GM12878 (cell line): ENCODE data around the gene SLC2A4. TPM values are rescaled to one million over a fixed set of nuclear protein-coding genes. Genes with fewer than 3 reads are reported as not detected.

Experiments
- ATAC-seq: fragments of 200-7000 bp; cut with Tn5 transposase; 3 replicates; pipeline ENCODE4 v1.9.1; 2020; ENCODE audit warnings: mild to moderate bottlenecking, moderate library complexity
- BruUV-seq: library from RNA; stranded (reverse); fragments of 400-500 nt; replicated peaks from 2 replicates; lab custom pipeline; 2021; lab: Mats Ljungman, UMichigan
- CTCF ChIA-PET: fragments of 300-600 bp; sonication (Branson Sonifier 250); formaldehyde crosslinking; extraction: SDS; loops from one replicate; lab custom pipeline; 2021; ENCODE audit warnings: inconsistent platforms; lab: Yijun Ruan, JAX
- POLR2A ChIA-PET: fragments of 350-600 bp; formaldehyde crosslinking; extraction: SDS; loops from one replicate; lab custom pipeline; 2021; ENCODE audit warnings: inconsistent platforms; lab: Charles Lee
- RAD21 ChIA-PET: fragments of 300-600 bp; sonication (Branson Sonifier 250); formaldehyde crosslinking; loops from one replicate; lab custom pipeline; 2023; ENCODE audit warnings: antibody characterized with exemption; ENCODE audit not compliant: unreplicated experiment; lab: Charles Lee
- SMC1A ChIA-PET: fragments of 300-600 bp; sonication (Branson Sonifier 250); formaldehyde crosslinking; loops from one replicate; lab custom pipeline; 2023; ENCODE audit not compliant: unreplicated experiment, uncharacterized antibody; lab: Charles Lee
- DNase-seq: peaks from one replicate; pipeline ENCODE4 v3.0.0-alpha.2; 2011; ENCODE audit warnings: low read depth, low spot score
- FAIRE-seq: peaks from 3 replicates; lab custom pipeline; 2011; peaks lifted over from hg19 to GRCh38; lab: Jason Lieb, UNC
- H2AFZ ChIP-seq: 2 replicates; pipeline ENCODE4 v1.6.0; 2011; ENCODE audit warnings: low read depth, low read length, control low read depth; ENCODE audit not compliant: control insufficient read depth
- H3K27ac ChIP-seq: 2 replicates; pipeline ENCODE4 v1.5.1; 2011; ENCODE audit warnings: control low read depth; ENCODE audit not compliant: control insufficient read depth, insufficient read depth
- H3K27me3 ChIP-seq, 2 experiments: replicated peaks in 1 of 2; 2 replicates each; pipeline versions ENCODE4 v1.6.0 to v1.6.1; 2011; ENCODE audit warnings: low read length in 1 of 2; ENCODE audit not compliant: control insufficient read depth in 2 of 2, insufficient read depth in 2 of 2
- H3K36me3 ChIP-seq, 2 experiments: 2 replicates each; pipeline ENCODE4 v1.5.1; 2011; ENCODE audit warnings: low read length in 1 of 2; ENCODE audit not compliant: control insufficient read depth in 2 of 2, insufficient read depth in 2 of 2
- H3K4me1 ChIP-seq: 2 replicates; pipeline ENCODE4 v1.6.1; 2011; ENCODE audit warnings: mild to moderate bottlenecking, low read length, moderate library complexity, mixed read lengths; ENCODE audit not compliant: control insufficient read depth, insufficient read depth
- H3K4me2 ChIP-seq: 2 replicates; pipeline ENCODE4 v1.6.0; 2011; ENCODE audit warnings: control low read depth; ENCODE audit not compliant: control insufficient read depth, insufficient read depth
- H3K4me3 ChIP-seq: fragments of 200-600 bp; sonication (generic); 2 replicates; pipeline ENCODE4 v1.5.1; 2016
- H3K79me2 ChIP-seq: 2 replicates; pipeline ENCODE4 v1.6.0; 2011; ENCODE audit warnings: low read length; ENCODE audit not compliant: control insufficient read depth, insufficient read depth
- H3K9ac ChIP-seq: 2 replicates; pipeline ENCODE4 v1.8.0; 2011; ENCODE audit warnings: low read length, control low read depth, mixed read lengths; ENCODE audit not compliant: control insufficient read depth, insufficient read depth
- H3K9me3 ChIP-seq: replicated peaks from 3 replicates; pipeline ENCODE4 v1.5.1; 2011; ENCODE audit warnings: mild to moderate bottlenecking, low read length; ENCODE audit not compliant: control insufficient read depth, insufficient read depth
- H4K20me1 ChIP-seq: 2 replicates; pipeline ENCODE4 v1.6.0; 2011; ENCODE audit not compliant: control insufficient read depth, insufficient read depth
- BRCA1 ChIP-seq: IDR thresholded peaks from 2 replicates; pipeline ENCODE4 v1.6.1; 2011; ENCODE audit warnings: low read depth, low read length, improper control_type of control experiment
- IKZF2 ChIP-seq, 2 experiments: fragments of 450-650 bp; IDR thresholded peaks; 2 replicates each; pipeline ENCODE4 v1.6.1; 2017; ENCODE audit warnings: mild to moderate bottlenecking in 2 of 2, moderate library complexity in 2 of 2
- MTA3 ChIP-seq: IDR thresholded peaks from 2 replicates; pipeline ENCODE4 v1.6.1; 2012; ENCODE audit warnings: low read length, inconsistent platforms, borderline replicate concordance
- NFIC ChIP-seq: IDR thresholded peaks from 2 replicates; pipeline ENCODE4 v1.6.1; 2012; ENCODE audit warnings: low read depth, mild to moderate bottlenecking, inconsistent platforms, low read length, moderate library complexity
- WGBS: methylation state at CpG from one replicate; pipeline ENCODE4 v1.1.6; 2016; ENCODE audit warnings: low lambda C conversion rate; ENCODE audit not compliant: insufficient replicate concordance, insufficient coverage; ENCODE audit errors: missing lambda C conversion rate; 5-methylcytosine and 5-hydroxymethylcytosine counted together
- in situ Hi-C: fragments of 300-500 bp; cut with MboI; formaldehyde crosslinking; loops from 9 replicates; pipeline ENCODE4 v1.14.3; 2018; ENCODE audit warnings: mixed read lengths
- intact Hi-C: fragments of 100-400 bp; cut with micrococcal nuclease; formaldehyde crosslinking; loops from one replicate; pipeline ENCODE4 v1.14.2; 2022; ENCODE audit not compliant: unreplicated experiment
- polyA plus RNA-seq, 11 experiments: library from polyadenylated mRNA; depleted of rRNA in 4 of 11; unstranded in 6 of 11; stranded (reverse) in 5 of 11; fragments of >200 nt; fragmentation: Nextera tagmentation in 4 of 11; fragmentation: Illumina TruSeq in 1 of 11; extraction: Ambion mirVana in 4 of 11; extraction: Trizol in 1 of 11; gene quantifications; 1 replicate in 1 of 11; 2 replicates in 10 of 11; pipeline versions ENCODE4 v1.2.1 to v1.2.3, GENCODE V29; 2011 to 2016; ENCODE audit warnings: inconsistent platforms in 2 of 11, missing spikeins in 2 of 11, low read depth in 1 of 11
- total RNA-seq, 4 experiments: library from RNA; depleted of rRNA in 3 of 4; stranded (reverse); fragments of >200 nt in 3 of 4; fragmentation: Illumina TruSeq in 1 of 4; extraction: Trizol in 1 of 4; gene quantifications; 2 replicates each; pipeline versions ENCODE4 v1.2.1 to v1.2.3, GENCODE V29; 2013 to 2021
- TF ChIP-seq, protein P1 (sequence below): fragments of 450-650 bp; IDR thresholded peaks from 2 replicates; pipeline ENCODE4 v1.6.1; 2017; ENCODE audit warnings: mild to moderate bottlenecking, moderate library complexity

Gene SLC2A4
- total and polyA plus RNA-seq, 10 of the 15 experiments (the other 5 are each of a cell fraction or from before 2014, with no cell fraction given): 0.03 to 0.23 (median 0.04) TPM; not detected in 4

DNA sequence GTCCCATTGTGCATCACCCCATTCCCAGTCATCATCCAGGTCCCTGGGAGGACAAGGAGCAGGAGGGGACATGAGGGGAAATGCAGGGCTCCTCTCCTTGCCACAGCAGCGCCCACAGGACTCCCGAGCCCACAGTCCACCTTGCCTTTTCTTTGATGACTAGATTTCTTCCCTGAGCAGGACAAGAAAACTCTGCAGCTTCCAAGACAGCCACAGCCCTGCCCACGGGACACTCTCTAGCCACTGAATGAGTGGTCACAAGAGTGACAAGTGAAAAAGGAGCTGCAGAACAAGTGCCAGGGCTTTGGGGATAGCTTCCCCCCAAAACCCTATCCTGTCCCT is 42.9 kb downstream of the SLC2A4 start:
- H3K79me2 ChIP-seq: peaks cover 15% of the 10 kb centered on the region
- intact Hi-C loops: loop anchor here (1.0 kb wide), 1 partner anchor 21 kb away; no protein-coding TSS in a partner anchor
- H2AFZ ChIP-seq: no peak overlapping the region
- no peaks in the 10 kb centered on the region for H4K20me1 ChIP-seq
- BruUV-seq: no TSS peak
- ChIA-PET RAD21 (interaction anchor here (0.9 to 2.4 kb wide), 4 partner anchors 12 to 28 kb away, joined by 3 to 13 read pairs (median 8); partner anchors contain the start of genes ACAP1 and KCTD11), POLR2A (interaction anchor here (1.3 kb wide), 1 partner anchor 12 kb away, joined by 9 read pairs; the partner anchor contains the start of gene ACAP1), SMC1A (interaction anchor here (1.4 to 3.5 kb wide), 2 partner anchors 12 to 20 kb away, joined by 6 to 21 read pairs; partner anchors contain the start of gene ACAP1), CTCF (interaction anchor here (0.7 to 7.9 kb wide), 9 partner anchors 9 to 236 kb away, joined by 3 to 49 read pairs (median 3); partner anchors contain the start of genes ACAP1 and GPS2)
- peak overlapping the region; percentile 26; the same call in 1 of the 2 replicates for H3K4me2 ChIP-seq
- no peaks in the 10 kb centered on the region for H3K9me3 ChIP-seq
- no peak overlapping the region for H3K4me3 ChIP-seq
- peaks cover 5% of the 10 kb centered on the region for H3K4me1 ChIP-seq
- 67% methylated on average over 3 of the region's 3 CpGs for WGBS
- peaks cover 9 to 33% of the 10 kb centered on the region in 2 experiments; a peak in 3 of 4 replicates for H3K36me3 ChIP-seq
- no peak for DNase-seq
- FAIRE-seq: no peak
- H3K27me3 ChIP-seq: no peaks in the 10 kb centered on the region
- ATAC-seq: no peak
- no peak overlapping the region for H3K9ac ChIP-seq
- in situ Hi-C loops: no loop called here
- no peak overlapping the region for H3K27ac ChIP-seq
- no peak for TF ChIP-seq BRCA1
- TF ChIP-seq MTA3: no peak
- TF ChIP-seq, protein P1, sequence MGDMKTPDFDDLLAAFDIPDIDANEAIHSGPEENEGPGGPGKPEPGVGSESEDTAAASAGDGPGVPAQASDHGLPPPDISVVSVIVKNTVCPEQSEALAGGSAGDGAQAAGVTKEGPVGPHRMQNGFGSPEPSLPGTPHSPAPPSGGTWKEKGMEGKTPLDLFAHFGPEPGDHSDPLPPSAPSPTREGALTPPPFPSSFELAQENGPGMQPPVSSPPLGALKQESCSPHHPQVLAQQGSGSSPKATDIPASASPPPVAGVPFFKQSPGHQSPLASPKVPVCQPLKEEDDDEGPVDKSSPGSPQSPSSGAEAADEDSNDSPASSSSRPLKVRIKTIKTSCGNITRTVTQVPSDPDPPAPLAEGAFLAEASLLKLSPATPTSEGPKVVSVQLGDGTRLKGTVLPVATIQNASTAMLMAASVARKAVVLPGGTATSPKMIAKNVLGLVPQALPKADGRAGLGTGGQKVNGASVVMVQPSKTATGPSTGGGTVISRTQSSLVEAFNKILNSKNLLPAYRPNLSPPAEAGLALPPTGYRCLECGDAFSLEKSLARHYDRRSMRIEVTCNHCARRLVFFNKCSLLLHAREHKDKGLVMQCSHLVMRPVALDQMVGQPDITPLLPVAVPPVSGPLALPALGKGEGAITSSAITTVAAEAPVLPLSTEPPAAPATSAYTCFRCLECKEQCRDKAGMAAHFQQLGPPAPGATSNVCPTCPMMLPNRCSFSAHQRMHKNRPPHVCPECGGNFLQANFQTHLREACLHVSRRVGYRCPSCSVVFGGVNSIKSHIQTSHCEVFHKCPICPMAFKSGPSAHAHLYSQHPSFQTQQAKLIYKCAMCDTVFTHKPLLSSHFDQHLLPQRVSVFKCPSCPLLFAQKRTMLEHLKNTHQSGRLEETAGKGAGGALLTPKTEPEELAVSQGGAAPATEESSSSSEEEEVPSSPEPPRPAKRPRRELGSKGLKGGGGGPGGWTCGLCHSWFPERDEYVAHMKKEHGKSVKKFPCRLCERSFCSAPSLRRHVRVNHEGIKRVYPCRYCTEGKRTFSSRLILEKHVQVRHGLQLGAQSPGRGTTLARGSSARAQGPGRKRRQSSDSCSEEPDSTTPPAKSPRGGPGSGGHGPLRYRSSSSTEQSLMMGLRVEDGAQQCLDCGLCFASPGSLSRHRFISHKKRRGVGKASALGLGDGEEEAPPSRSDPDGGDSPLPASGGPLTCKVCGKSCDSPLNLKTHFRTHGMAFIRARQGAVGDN: no peak
- no peak for TF ChIP-seq NFIC
- peak in 1 of 2 experiments; percentile 50; a peak in 1 of 4 replicates for TF ChIP-seq IKZF2 (IDR thresholded peaks at IDR 0.05)
